HG03378 (cell line): Measurements from ENCODE around the gene SCT.
A peak's percentile ranks its signal among the peaks of the same experiment; 100 is the strongest.

Experiments used
- ATAC-seq: cut with Tn5 transposase; IDR thresholded peaks from one replicate; pipeline ENCODE4 v1.9.1; 2021; ENCODE audit warnings: mild to moderate bottlenecking, moderate library complexity; ENCODE audit not compliant: unreplicated experiment

The SCT gene

GRCh38 chr11:623349-623869 lies 3.6 kb downstream of the SCT start:
- ATAC-seq, result no peak

GRCh38 chr11:621838-622237 lies 5.1 kb downstream of the SCT start:
- ATAC-seq, result no peak

GRCh38 chr11:620935-621814 lies 5.8 kb downstream of the SCT start:
- no peak for ATAC-seq

- ATAC-seq, result no peak
Measured at GRCh38 chr11:620201-620600, 6.8 kb downstream of the SCT start.

- no peak for ATAC-seq
Measured at GRCh38 chr11:619628-620050, 7.3 kb downstream of the SCT start.

- ATAC-seq, result no peak
Measured at GRCh38 chr11:618856-619627, 7.9 kb downstream of the SCT start.

- ATAC-seq, result no peak
Measured at GRCh38 chr11:617912-618682, 8.9 kb downstream of the SCT start.

- ATAC-seq, result no peak
Measured at GRCh38 chr11:617199-617911, 9.6 kb downstream of the SCT start.

- no peak for ATAC-seq
Measured at GRCh38 chr11:616320-617198, 10.4 kb downstream of the SCT start.

GRCh38 chr11:615504-616319 lies 11.3 kb downstream of the SCT start, which contains the start of gene IRF7:
TSS of gene IRF7 (minus strand) at chr11:615950. CDS start at chr11:615364, 586 bp downstream.
- ATAC-seq, result peak; percentile 72

- ATAC-seq, result no peak
Measured at GRCh38 chr11:614623-615503, 12.1 kb downstream of the SCT start.

GRCh38 chr11:614021-614622 lies 12.9 kb downstream of the SCT start:
- no peak for ATAC-seq

GRCh38 chr11:613369-613968 lies 13.5 kb downstream of the SCT start:
- ATAC-seq, result no peak

- no peak for ATAC-seq
Measured at GRCh38 chr11:612961-613300, 14.1 kb downstream of the SCT start.

GRCh38 chr11:612201-612960 lies 14.6 kb downstream of the SCT start:
- no peak for ATAC-seq
